ENCODE data around the gene PCDHGB3. TPM values are rescaled to one million over a fixed set of nuclear protein-coding genes. Genes with fewer than 3 reads are reported as not detected.

Gene PCDHGB3
- total RNA-seq, 1 experiment from 2014 or later = 4.2 TPM

- TF ChIP-seq PRDM15 (CRISPR knock-in tag; IDR thresholded peaks at IDR 0.05) = no peak
- no peak for TF ChIP-seq SP1 (CRISPR knock-in tag; conservative IDR thresholded peaks at IDR 0.05)
- TF ChIP-seq MLX (CRISPR knock-in tag; IDR thresholded peaks at IDR 0.05) = no peak
- TF ChIP-seq OVOL2 (CRISPR knock-in tag; IDR thresholded peaks at IDR 0.05; ENCODE audit: borderline replicate concordance) = no peak
Observed at GRCh38 chr5:141371572-141372475, 1.8 kb downstream of the PCDHGB3 start (continued).

- DNase-seq (ENCODE audit: low spot score) (no peak), ATAC-seq (no peak)
- peaks cover 60% of the 10 kb centered on the region for H3K36me3 Mint-ChIP-seq
- peaks cover 59% of the 10 kb centered on the region for H3K9me3 Mint-ChIP-seq
- H3K4me1 Mint-ChIP-seq = peaks cover 5% of the 10 kb centered on the region
- CTCF ChIA-PET = interaction anchor here (0.6 to 2.6 kb wide), 19 partner anchors 10 to 194 kb away, joined by 3 to 19 read pairs (median 4); partner anchors contain the start of genes PCDHB14, PCDHB15, PCDHGA10 and PCDHGA2
- H3K27me3 Mint-ChIP-seq (ENCODE audit: low read depth) = peaks cover 9% of the 10 kb centered on the region
- H3K27ac Mint-ChIP-seq = no peak within 1 kb of the TSS
- POLR2A ChIA-PET = no interaction called here
- TF ChIP-seq ZNF317 (CRISPR knock-in tag; IDR thresholded peaks at IDR 0.05; ENCODE audit: borderline replicate concordance, low read depth) (no peak), ZNF425 (CRISPR knock-in tag; conservative IDR thresholded peaks at IDR 0.05) (no peak), ZNF512 (CRISPR knock-in tag; IDR thresholded peaks at IDR 0.05; ENCODE audit: borderline replicate concordance) (no peak), GABPB1 (CRISPR knock-in tag; IDR thresholded peaks at IDR 0.05) (no peak), HMGXB4 (CRISPR knock-in tag; IDR thresholded peaks at IDR 0.05) (no peak), NFATC4 (CRISPR knock-in tag; IDR thresholded peaks at IDR 0.05) (no peak), RORB (CRISPR knock-in tag; IDR thresholded peaks at IDR 0.05) (no peak), ZNF138 (CRISPR knock-in tag; conservative IDR thresholded peaks at IDR 0.05) (no peak), MYBL2 (CRISPR knock-in tag; IDR thresholded peaks at IDR 0.05) (no peak), OVOL2 (CRISPR knock-in tag; IDR thresholded peaks at IDR 0.05; ENCODE audit: borderline replicate concordance) (no peak)
- peak within 1 kb of the TSS; percentile 31 for H3K4me3 Mint-ChIP-seq
Observed at GRCh38 chr5:141373673-141374317, 3.8 kb downstream of the PCDHGB3 start, which contains the start of gene PCDHGA6. PCDHGA6 (plus strand) TSS chr5:141373891; CDS start chr5:141374084, 193 bp downstream.

Data from WTC11 (cell line).